Heart left ventricle (tissue), 13 donors: ENCODE data around the gene C16orf86.

Source experiments
- CTCF ChIP-seq, 12 donors: fragments of 200-600 bp; sonication (generic) in 4 of 12; IDR thresholded peaks; one replicate each; pipeline versions ENCODE4 v1.5.0 to v1.8.0; 2018 to 2022; ENCODE audit warnings: antibody characterized with exemption in 12 of 12, mild to moderate bottlenecking in 5 of 12
- POLR2A ChIP-seq, 2 donors: fragments of 450-650 bp; IDR thresholded peaks; one replicate each; pipeline ENCODE4 v1.6.1; 2017; ENCODE audit warnings: antibody characterized with exemption in 2 of 2, mild to moderate bottlenecking in 2 of 2, moderate library complexity in 2 of 2
- donor health status: ischemic (EF 13 %, LVEDD 7.1; RV severe dilation, severe dysfunction).
- donor health status: DM: no; HTN: yes; CAD: no.
- donor health status: DM: no; HTN: no; CAD: no.
- donor health status: ischemic (EF 25% LVEDD 6.9; RV normal size, moderate dysfunction).
- donor health status: ischemic (EF 25% LVEDD 5.7; RV mildly dilated, moderate dysfunction).
- donor health status: ischemic (EF 35%, LVEDD 5.7; RV mildly dilated, moderate dysfunction).
- donor health status: nonischemic (EF 11% LVEDD 7.7; RV severe dilation, severe dysfunction).
- donor health status: DM: yes; HTN: yes; CAD: no.
- donor health status: PGD.
- donor health status: ischemic (EF 29% LVEDD 5.4; RV normal size, mild dysfunction).
- donor health status: nonischemic (EF 23%, LVEDD 6.1; RV moderate dilation, normal function).

- no peak for TF ChIP-seq CTCF (IDR thresholded peaks at IDR 0.05)
- no peak for TF ChIP-seq POLR2A (IDR thresholded peaks at IDR 0.05)
These were observed 16.6 kb upstream of the C16orf86 start for GRCh38 chr16:67650023-67650422.
